GM12878 (cell line): Measurements from ENCODE around the gene PRRG4.

Experiments
- CEBPZ ChIP-seq: fragments of 150-350 bp; IDR thresholded peaks from 2 replicates; pipeline ENCODE4 v1.6.1; 2016; ENCODE audit warnings: low read depth, low read length
- EZH2 ChIP-seq: IDR thresholded peaks from 2 replicates; pipeline ENCODE4 v1.6.1; 2012; ENCODE audit warnings: low read depth, mild to moderate bottlenecking, control low read depth, inconsistent platforms, low read length, borderline replicate concordance; ENCODE audit not compliant: control insufficient read depth
- FOS ChIP-seq: IDR thresholded peaks from 3 replicates; pipeline ENCODE4 v1.6.1; 2011; ENCODE audit warnings: borderline replicate concordance; ENCODE audit not compliant: insufficient read length; ENCODE audit errors: extremely low read depth
- HCFC1 ChIP-seq: fragments of 150-350 bp; IDR thresholded peaks from 2 replicates; pipeline ENCODE4 v1.6.1; 2014; ENCODE audit warnings: low read length
- KDM1A ChIP-seq: fragments of 200-600 bp; sonication (generic); IDR thresholded peaks from 2 replicates; pipeline ENCODE4 v1.6.1; 2016; ENCODE audit warnings: borderline replicate concordance
- MTA3 ChIP-seq: IDR thresholded peaks from 2 replicates; pipeline ENCODE4 v1.6.1; 2012; ENCODE audit warnings: low read length, inconsistent platforms, borderline replicate concordance
- NBN ChIP-seq: fragments of 450-650 bp; IDR thresholded peaks from 2 replicates; pipeline ENCODE4 v1.6.1; 2016
- NFYB ChIP-seq: IDR thresholded peaks from 2 replicates; pipeline ENCODE4 v1.6.1; 2011; ENCODE audit warnings: low read depth, mild to moderate bottlenecking, low read length, improper control_type of control experiment, moderate library complexity; ENCODE audit not compliant: insufficient read depth
- POLR2A ChIP-seq: IDR thresholded peaks from 2 replicates; pipeline ENCODE4 v1.6.1; 2011; ENCODE audit warnings: low read depth, mild to moderate bottlenecking, low read length
- POLR2AphosphoS5 ChIP-seq: IDR thresholded peaks from 2 replicates; pipeline ENCODE4 v1.6.1; 2011; ENCODE audit warnings: mild to moderate bottlenecking, low read length, inconsistent platforms
- TARDBP ChIP-seq: IDR thresholded peaks from 2 replicates; pipeline ENCODE4 v1.6.1; 2016; ENCODE audit warnings: borderline replicate concordance
- USF2 ChIP-seq: IDR thresholded peaks from 2 replicates; pipeline ENCODE4 v1.6.1; 2011; ENCODE audit warnings: low read depth, low read length, improper control_type of control experiment, borderline replicate concordance
- ZBTB33 ChIP-seq: fragments of 450-650 bp; IDR thresholded peaks from 2 replicates; pipeline ENCODE4 v1.6.1; 2017; ENCODE audit warnings: mild to moderate bottlenecking
- TF ChIP-seq, protein P1 (sequence below), 3 experiments: IDR thresholded peaks in 2 of 3; conservative IDR thresholded peaks in 1 of 3; 2 replicates each; pipeline ENCODE4 v1.5.1; 2011; ENCODE audit warnings: low read depth in 3 of 3, low read length in 3 of 3, mild to moderate bottlenecking in 3 of 3, control low read depth in 2 of 3, moderate library complexity in 2 of 3, inconsistent platforms in 1 of 3, mixed read lengths in 1 of 3; ENCODE audit not compliant: control insufficient read depth in 2 of 3, insufficient read depth in 1 of 3; ENCODE audit errors: extremely low read depth in 1 of 3

- no peak for TF ChIP-seq POLR2AphosphoS5
- TF ChIP-seq TARDBP, result no peak
- no peak for TF ChIP-seq EZH2
- TF ChIP-seq, protein P1, sequence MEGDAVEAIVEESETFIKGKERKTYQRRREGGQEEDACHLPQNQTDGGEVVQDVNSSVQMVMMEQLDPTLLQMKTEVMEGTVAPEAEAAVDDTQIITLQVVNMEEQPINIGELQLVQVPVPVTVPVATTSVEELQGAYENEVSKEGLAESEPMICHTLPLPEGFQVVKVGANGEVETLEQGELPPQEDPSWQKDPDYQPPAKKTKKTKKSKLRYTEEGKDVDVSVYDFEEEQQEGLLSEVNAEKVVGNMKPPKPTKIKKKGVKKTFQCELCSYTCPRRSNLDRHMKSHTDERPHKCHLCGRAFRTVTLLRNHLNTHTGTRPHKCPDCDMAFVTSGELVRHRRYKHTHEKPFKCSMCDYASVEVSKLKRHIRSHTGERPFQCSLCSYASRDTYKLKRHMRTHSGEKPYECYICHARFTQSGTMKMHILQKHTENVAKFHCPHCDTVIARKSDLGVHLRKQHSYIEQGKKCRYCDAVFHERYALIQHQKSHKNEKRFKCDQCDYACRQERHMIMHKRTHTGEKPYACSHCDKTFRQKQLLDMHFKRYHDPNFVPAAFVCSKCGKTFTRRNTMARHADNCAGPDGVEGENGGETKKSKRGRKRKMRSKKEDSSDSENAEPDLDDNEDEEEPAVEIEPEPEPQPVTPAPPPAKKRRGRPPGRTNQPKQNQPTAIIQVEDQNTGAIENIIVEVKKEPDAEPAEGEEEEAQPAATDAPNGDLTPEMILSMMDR (IDR thresholded peaks at IDR 0.05 in 2 of 3, conservative IDR thresholded peaks at IDR 0.05 in 1 of 3; ENCODE audit: control insufficient read depth in 2 of 3, extremely low read depth in 1 of 3, insufficient read depth in 1 of 3, low read depth in 3 of 3, low read length in 3 of 3), result no peak
- TF ChIP-seq NBN, result no peak
- TF ChIP-seq KDM1A, result no peak
- no peak for TF ChIP-seq ZBTB33
- no peak for TF ChIP-seq USF2
- no peak for TF ChIP-seq HCFC1
- TF ChIP-seq NFYB, result no peak
- no peak for TF ChIP-seq MTA3
- TF ChIP-seq FOS, result no peak
- TF ChIP-seq POLR2A, result no peak
- TF ChIP-seq CEBPZ, result no peak
These were observed 32.3 kb downstream of the PRRG4 start for GRCh38 chr11:32861850-32862577.
